Measurements from ENCODE around the gene OR51D1. TPM values are rescaled to one million over a fixed set of nuclear protein-coding genes. Genes with fewer than 3 reads are reported as not detected.
A peak's percentile ranks its signal among the peaks of the same experiment; 100 is the strongest.

OR51D1 gene
- total RNA-seq (not detected), polyA plus RNA-seq (not detected)
- long read RNA-seq, donor 1: 0 reads
- long read RNA-seq, donor 2: 0 reads

DNA sequence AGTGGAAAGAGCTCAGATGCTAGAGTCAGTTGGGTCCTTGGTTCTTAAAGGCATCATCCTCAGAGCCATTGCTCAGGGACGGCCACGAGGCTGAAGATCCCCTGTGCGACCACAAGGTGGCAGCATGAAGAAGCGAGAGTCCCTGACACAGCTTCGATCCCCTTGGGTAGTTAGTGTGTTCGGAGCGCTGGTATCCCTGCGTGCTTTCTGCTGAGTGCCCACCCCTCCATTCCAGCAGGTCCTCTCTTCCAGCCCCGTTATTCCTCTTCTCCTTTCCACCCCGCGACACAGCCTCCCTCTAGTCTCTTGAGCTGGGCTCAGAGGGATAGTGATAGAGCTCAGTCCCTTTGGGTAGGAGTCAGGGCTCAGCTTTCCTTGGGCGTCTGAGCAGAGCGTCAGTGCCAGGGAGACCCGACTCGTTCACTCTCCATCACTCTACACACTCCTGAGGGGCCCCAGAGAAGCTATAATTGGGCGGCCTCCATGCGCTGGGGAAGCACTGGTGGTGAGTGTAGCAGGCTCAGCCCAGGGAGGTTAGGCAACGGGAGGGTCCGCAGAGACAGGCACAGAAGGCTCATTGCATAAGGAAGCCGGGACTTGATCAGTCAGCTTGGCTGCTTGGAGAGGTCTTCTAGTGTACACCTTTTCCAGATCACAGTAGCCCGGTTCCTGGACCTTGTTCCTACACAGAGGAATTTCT lies at the start of gene OR51D1:
OR51D1 (plus strand) TSS at position 516 of the 700 bp plus-strand sequence. CDS start 2,314 bp downstream, outside the sequence.
- WGBS, 2 donors: 19 to 22% methylated on average over 21 of the region's 21 CpGs
- H3K4me3 ChIP-seq (ENCODE audit: low read length in 2 of 2): no peak within 1 kb of the TSS
- intact Hi-C loops (cut with DNase I): loop anchor here (5.0 to 10.0 kb wide), 2 partner anchors 190 to 368 kb away; no protein-coding TSS in a partner anchor
- no peaks in the 10 kb centered on the region for H3K27me3 ChIP-seq (ENCODE audit: control insufficient read depth in 1 of 2, insufficient read depth in 2 of 2, low read length in 1 of 2)
- H3K4me1 ChIP-seq (ENCODE audit: control insufficient read depth in 1 of 2, insufficient read depth in 2 of 2, low read length in 2 of 2): no peaks in the 10 kb centered on the region
- ATAC-seq (ENCODE audit: low FRiP score) (peak; percentile 92), DNase-seq (peak; percentile 65 to 87)
- H3K36me3 ChIP-seq (ENCODE audit: control insufficient read depth in 1 of 2, insufficient read depth in 2 of 2, low read length in 1 of 2): no peaks in the 10 kb centered on the region
- H3K9me3 ChIP-seq (ENCODE audit: control insufficient read depth, low read length): no peaks in the 10 kb centered on the region
- H3K27ac ChIP-seq (ENCODE audit: low read depth in 1 of 2, low read length in 2 of 2): no peak within 1 kb of the TSS

DNA sequence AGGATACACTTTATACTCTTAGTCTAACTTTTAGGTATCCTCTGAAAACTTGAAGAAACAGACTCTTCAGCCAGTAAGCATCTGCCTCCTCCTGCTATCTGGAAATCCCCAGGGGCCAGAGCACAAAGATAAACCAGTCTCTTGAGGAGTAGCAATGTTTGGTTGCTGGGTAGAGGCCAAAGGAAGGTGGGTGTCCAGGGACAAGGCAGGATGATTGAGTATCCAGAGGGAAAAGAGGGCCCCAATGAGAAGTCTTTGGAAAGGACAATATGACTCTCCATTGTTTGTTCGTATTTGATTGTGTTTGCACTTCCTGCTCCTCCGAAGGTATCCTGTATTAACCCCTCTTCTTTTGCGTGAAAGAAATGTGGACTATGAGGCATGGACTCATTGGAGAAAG lies 48.3 kb upstream of the OR51D1 start:
- Histone ChIP-seq H3K27ac (ENCODE audit: low read depth in 1 of 2, low read length in 2 of 2) (no peak overlapping the region), H3K36me3 (ENCODE audit: control insufficient read depth in 1 of 2, insufficient read depth in 2 of 2, low read length in 1 of 2) (no peaks in the 10 kb centered on the region), H3K27me3 (ENCODE audit: control insufficient read depth in 1 of 2, insufficient read depth in 2 of 2, low read length in 1 of 2) (no peaks in the 10 kb centered on the region), H3K9me3 (ENCODE audit: control insufficient read depth, low read length) (no peaks in the 10 kb centered on the region), H3K4me3 (ENCODE audit: low read length in 2 of 2) (no peak overlapping the region), H3K4me1 (ENCODE audit: control insufficient read depth in 1 of 2, insufficient read depth in 2 of 2, low read length in 2 of 2) (no peaks in the 10 kb centered on the region)
- intact Hi-C loops (cut with DNase I): no loop called here
- DNase-seq (no peak), ATAC-seq (ENCODE audit: low FRiP score) (no peak)
- 80 to 82% methylated on average over 3 of the region's 3 CpGs for WGBS, 2 donors

DNA sequence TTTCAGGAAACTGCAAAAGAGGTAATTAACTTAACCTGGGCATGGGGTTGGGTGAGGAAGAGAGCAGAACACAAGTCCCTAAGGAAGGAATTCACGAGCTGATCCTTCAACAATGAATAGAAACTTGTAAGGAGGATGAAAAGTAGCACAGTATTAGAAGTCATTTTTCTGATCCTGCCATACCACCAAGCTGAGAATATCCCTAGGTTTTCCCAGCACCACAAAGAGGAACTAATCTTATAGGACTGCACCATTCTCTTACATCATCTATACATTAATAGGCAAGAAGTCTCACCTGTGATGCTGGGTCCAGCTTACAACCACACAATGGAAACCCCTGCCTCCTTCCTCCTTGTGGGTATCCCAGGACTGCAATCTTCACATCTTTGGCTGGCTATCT lies 43.5 kb upstream of the OR51D1 start, which contains the start of gene OR52I1:
OR52I1 (plus strand) TSS at position 301 of the 400 bp plus-strand sequence; CDS start at position 301, 0 bp downstream.
- WGBS, 2 donors: 74 to 82% methylated on average over 1 of the region's 1 CpG
- Histone ChIP-seq H3K9me3 (ENCODE audit: control insufficient read depth, low read length) (no peaks in the 10 kb centered on the region), H3K4me1 (ENCODE audit: control insufficient read depth in 1 of 2, insufficient read depth in 2 of 2, low read length in 2 of 2) (no peaks in the 10 kb centered on the region), H3K27me3 (ENCODE audit: control insufficient read depth in 1 of 2, insufficient read depth in 2 of 2, low read length in 1 of 2) (no peaks in the 10 kb centered on the region), H3K4me3 (ENCODE audit: low read length in 2 of 2) (no peak within 1 kb of the TSS), H3K27ac (ENCODE audit: low read depth in 1 of 2, low read length in 2 of 2) (no peak within 1 kb of the TSS), H3K36me3 (ENCODE audit: control insufficient read depth in 1 of 2, insufficient read depth in 2 of 2, low read length in 1 of 2) (peaks cover 1 to 3% of the 10 kb centered on the region in 2 donors)
- intact Hi-C loops (cut with DNase I): no loop called here
- ATAC-seq (ENCODE audit: low FRiP score) (no peak), DNase-seq (no peak)

- intact Hi-C loops (cut with DNase I): loop anchor here in 1 of 2 donors (10.0 kb wide), 2 partner anchors 210 to 420 kb away; partner anchors contain the start of gene TRIM21
- Histone ChIP-seq H3K36me3 (ENCODE audit: control insufficient read depth in 1 of 2, insufficient read depth in 2 of 2, low read length in 1 of 2) (peaks cover 8 to 13% of the 10 kb centered on the region in 2 donors), H3K27ac (ENCODE audit: low read depth in 1 of 2, low read length in 2 of 2) (no peak overlapping the region), H3K4me3 (ENCODE audit: low read length in 2 of 2) (no peak overlapping the region), H3K9me3 (ENCODE audit: control insufficient read depth, low read length) (no peaks in the 10 kb centered on the region), H3K27me3 (ENCODE audit: control insufficient read depth in 1 of 2, insufficient read depth in 2 of 2, low read length in 1 of 2) (no peaks in the 10 kb centered on the region), H3K4me1 (ENCODE audit: control insufficient read depth in 1 of 2, insufficient read depth in 2 of 2, low read length in 2 of 2) (peaks cover 0 to 2% of the 10 kb centered on the region in 2 donors)
- DNase-seq: no peak
- ATAC-seq (ENCODE audit: low FRiP score): no peak
- WGBS, 2 donors: 91 to 93% methylated on average over 4 of the region's 4 CpGs
Observed at GRCh38 chr11:4605057-4605456, 32.2 kb upstream of the OR51D1 start.

- H3K36me3 ChIP-seq (ENCODE audit: control insufficient read depth in 1 of 2, insufficient read depth in 2 of 2, low read length in 1 of 2): peaks cover 6% of the 10 kb centered on the region in 2 donors
- intact Hi-C loops (cut with DNase I): loop anchor here in 1 of 2 donors (10.0 kb wide), 2 partner anchors 212 to 422 kb away; partner anchors contain the start of gene TRIM21
- no peaks in the 10 kb centered on the region for H3K9me3 ChIP-seq (ENCODE audit: control insufficient read depth, low read length)
- H3K27me3 ChIP-seq (ENCODE audit: control insufficient read depth in 1 of 2, insufficient read depth in 2 of 2, low read length in 1 of 2): no peaks in the 10 kb centered on the region
- DNase-seq: no peak
- no peak for ATAC-seq (ENCODE audit: low FRiP score)
- H3K4me1 ChIP-seq (ENCODE audit: control insufficient read depth in 1 of 2, insufficient read depth in 2 of 2, low read length in 2 of 2): peaks cover 0 to 2% of the 10 kb centered on the region in 2 donors
- H3K27ac ChIP-seq (ENCODE audit: low read depth in 1 of 2, low read length in 2 of 2): no peak overlapping the region
- WGBS, 2 donors: 39 to 55% methylated on average over 1 of the region's 1 CpG
- no peak overlapping the region for H3K4me3 ChIP-seq (ENCODE audit: low read length in 2 of 2)
Observed at GRCh38 chr11:4606231-4607015, 30.9 kb upstream of the OR51D1 start.

- DNase-seq: no peak
- Histone ChIP-seq H3K27me3 (ENCODE audit: control insufficient read depth in 1 of 2, insufficient read depth in 2 of 2, low read length in 1 of 2) (no peaks in the 10 kb centered on the region), H3K9me3 (ENCODE audit: control insufficient read depth, low read length) (no peaks in the 10 kb centered on the region), H3K4me1 (ENCODE audit: control insufficient read depth in 1 of 2, insufficient read depth in 2 of 2, low read length in 2 of 2) (peaks cover 0 to 2% of the 10 kb centered on the region in 2 donors), H3K36me3 (ENCODE audit: control insufficient read depth in 1 of 2, insufficient read depth in 2 of 2, low read length in 1 of 2) (peaks cover under 1 to 6% of the 10 kb centered on the region in 2 donors), H3K27ac (ENCODE audit: low read depth in 1 of 2, low read length in 2 of 2) (peak overlapping the region in 1 of 2 donors; percentile 7), H3K4me3 (ENCODE audit: low read length in 2 of 2) (peak overlapping the region; percentile 82 to 86)
- intact Hi-C loops (cut with DNase I): loop anchor here in 1 of 2 donors (10.0 kb wide), 2 partner anchors 212 to 422 kb away; partner anchors contain the start of gene TRIM21
- no peak for ATAC-seq (ENCODE audit: low FRiP score)
- 35 to 38% methylated on average over 6 of the region's 6 CpGs for WGBS, 2 donors
Observed at GRCh38 chr11:4607096-4607495, 30.2 kb upstream of the OR51D1 start.

- Histone ChIP-seq H3K4me1 (ENCODE audit: control insufficient read depth in 1 of 2, insufficient read depth in 2 of 2, low read length in 2 of 2) (peaks cover 0 to 2% of the 10 kb centered on the region in 2 donors), H3K4me3 (ENCODE audit: low read length in 2 of 2) (peak within 1 kb of the TSS; percentile 82 to 86), H3K27me3 (ENCODE audit: control insufficient read depth in 1 of 2, insufficient read depth in 2 of 2, low read length in 1 of 2) (no peaks in the 10 kb centered on the region), H3K27ac (ENCODE audit: low read depth in 1 of 2, low read length in 2 of 2) (peak within 1 kb of the TSS; percentile 8 to 85), H3K9me3 (ENCODE audit: control insufficient read depth, low read length) (no peaks in the 10 kb centered on the region), H3K36me3 (ENCODE audit: control insufficient read depth in 1 of 2, insufficient read depth in 2 of 2, low read length in 1 of 2) (peaks cover 0 to 6% of the 10 kb centered on the region in 2 donors)
- ATAC-seq (ENCODE audit: low FRiP score): peak; percentile 100
- 3 to 4% methylated on average over 43 of the region's 43 CpGs for WGBS, 2 donors
- DNase-seq: peak; percentile 98 to 99
- intact Hi-C loops (cut with DNase I): loop anchor here in 1 of 2 donors (10.0 kb wide), 2 partner anchors 213 to 423 kb away; partner anchors contain the start of gene TRIM21
Observed at GRCh38 chr11:4607781-4608666, 29.3 kb upstream of the OR51D1 start, which contains the start of gene TRIM68. TRIM68 (minus strand) TSS chr11:4608231; CDS start chr11:4605504, 2,727 bp downstream.
